ENCODE measurements around the gene AGL.
"Not testable (repeated sequence)": the region's sequence is repeated elsewhere in the genome, so short reads cannot be mapped to it uniquely, and the experiment has no call there.

Gene AGL

DNA sequence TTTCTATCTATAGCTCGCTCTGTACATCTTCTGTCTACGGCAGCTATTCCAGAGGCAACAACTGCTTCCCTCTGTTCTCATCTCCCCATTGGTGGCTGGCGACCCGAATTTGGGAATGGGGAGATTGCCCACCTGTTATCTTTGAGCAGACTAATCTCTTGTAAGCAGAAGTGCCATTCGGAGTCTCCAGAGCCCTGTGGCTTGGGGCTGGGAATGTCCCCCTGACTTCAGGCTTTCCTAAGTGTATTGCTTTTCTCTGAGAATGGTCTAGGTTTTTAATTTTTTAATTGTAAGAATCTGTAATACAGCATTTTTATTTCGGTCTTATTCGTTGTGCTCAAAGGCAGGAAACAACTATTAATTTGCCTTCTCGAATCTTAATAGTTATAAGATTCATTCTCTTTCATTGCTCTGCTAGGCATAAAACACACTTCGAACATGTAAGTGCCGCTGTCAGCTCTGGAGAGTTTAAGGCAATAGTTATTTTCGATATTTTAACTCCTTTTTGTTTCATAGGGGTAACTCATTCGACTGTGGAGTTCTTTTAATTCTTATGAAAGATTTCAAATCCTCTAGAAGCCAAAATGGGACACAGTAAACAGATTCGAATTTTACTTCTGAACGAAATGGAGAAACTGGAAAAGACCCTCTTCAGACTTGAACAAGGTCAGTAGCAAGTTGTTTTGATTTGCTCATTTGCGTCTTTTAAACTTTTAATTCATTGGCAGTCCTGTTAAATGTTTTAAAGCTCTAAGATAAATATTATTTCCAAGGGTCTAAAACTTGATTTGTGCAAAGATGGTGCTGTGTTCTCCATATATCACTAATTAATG, 514 bp downstream of the AGL start:
- FAIRE-seq, result peak; percentile 35
- DNase-seq (ENCODE audit: insufficient read length, low spot score), result no peak

DNA sequence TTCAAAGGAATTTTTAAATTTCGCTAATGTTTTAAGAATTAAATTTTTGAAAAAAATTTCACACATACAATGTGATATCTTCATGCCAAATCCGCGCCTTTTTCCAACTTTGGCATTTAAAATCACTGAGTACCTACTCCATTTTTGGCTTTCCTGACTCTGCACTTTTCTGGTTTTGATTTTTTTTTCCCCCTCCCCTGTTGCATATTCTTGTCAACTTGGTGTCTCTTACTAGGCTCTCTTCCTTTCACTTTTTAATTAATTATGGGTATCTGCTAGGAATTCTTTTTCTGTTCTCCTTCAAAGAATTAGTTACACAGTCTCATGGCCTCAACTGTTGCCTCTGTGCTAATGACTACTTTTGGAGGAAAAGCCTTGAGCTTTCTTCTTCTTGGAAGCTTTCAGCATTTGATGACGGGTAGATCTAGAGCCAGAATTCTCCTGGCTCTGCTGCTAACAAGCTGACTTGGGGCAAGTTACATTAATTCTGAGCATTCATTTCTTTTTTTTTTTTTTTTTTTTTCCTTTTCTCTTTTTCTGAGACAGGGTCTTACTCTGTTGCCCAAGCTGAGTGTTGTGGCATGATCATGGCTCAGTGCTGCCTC, 1.8 kb downstream of the AGL start:
- FAIRE-seq (no peak), DNase-seq (ENCODE audit: insufficient read length, low spot score) (no peak)

DNA sequence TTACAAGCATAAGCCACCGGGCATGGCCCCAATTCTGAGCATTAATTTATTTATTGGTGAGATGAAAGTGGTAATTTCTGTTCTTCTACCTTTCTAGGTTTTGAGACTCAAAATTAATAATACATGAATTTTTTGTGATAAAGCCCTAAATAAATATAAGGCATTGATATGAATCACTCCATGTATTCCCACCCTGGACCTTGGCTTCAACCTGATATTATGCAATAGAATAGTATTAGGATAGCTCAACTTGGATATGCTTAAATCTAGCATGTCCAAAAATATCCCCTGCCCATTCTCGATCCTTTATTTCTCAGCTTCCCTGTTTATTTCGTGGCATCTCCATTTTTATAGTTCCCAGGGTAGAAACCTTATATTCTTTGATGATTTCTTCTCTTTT, 2.5 kb downstream of the AGL start:
- no peak for FAIRE-seq

DNA sequence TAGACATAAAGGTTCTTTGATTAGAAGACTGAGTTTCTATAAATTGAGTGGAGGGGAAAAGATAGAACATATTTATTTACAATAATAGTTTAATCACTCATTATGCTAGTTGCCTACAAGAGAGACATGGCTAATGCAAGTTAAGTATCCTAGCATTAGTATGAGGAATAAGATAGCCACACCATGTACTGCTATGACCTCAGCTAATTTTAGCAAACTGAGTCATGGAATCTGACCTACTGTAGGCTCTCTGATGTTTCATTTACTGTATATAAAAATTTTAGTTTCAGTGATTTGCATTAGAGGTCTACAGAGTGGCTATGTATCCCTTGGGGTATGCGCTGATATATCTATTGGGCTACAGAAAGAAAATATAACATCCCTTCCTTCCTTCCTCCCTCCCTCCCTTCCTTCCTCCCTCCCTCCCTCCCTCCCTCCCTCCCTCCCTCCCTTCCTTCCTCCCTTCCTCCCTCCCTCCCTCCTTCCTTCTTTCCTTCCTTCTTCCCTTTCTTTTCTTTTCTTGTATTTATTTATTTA, 5.8 kb downstream of the AGL start:
- DNase-seq (ENCODE audit: insufficient read length, low spot score) (no peak), FAIRE-seq (no peak)

More for the DNA sequence above, 2.5 kb downstream of the AGL start:
- no peak for DNase-seq (ENCODE audit: insufficient read length, low spot score)

DNA sequence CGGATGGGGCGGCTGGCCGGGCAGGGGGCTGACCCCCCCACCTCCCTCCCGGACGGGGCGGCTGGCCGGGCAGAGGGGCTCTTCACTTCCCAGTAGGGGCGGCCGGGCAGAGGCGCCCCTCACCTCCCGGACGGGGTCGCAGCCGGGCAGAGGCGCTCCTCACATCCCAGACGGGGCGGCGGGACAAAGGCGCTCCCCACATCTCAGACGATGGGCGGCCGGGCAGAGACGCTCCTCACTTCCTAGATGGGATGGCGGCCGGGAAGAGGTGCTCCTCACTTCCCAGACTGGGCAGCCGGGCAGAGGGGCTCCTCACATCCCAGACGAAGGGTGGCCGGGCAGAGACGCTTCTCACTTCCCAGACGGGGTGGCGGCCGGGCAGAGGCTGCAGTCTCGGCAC, 6.9 kb downstream of the AGL start:
- not testable (repeated sequence) for DNase-seq (ENCODE audit: insufficient read length, low spot score); FAIRE-seq

DNA sequence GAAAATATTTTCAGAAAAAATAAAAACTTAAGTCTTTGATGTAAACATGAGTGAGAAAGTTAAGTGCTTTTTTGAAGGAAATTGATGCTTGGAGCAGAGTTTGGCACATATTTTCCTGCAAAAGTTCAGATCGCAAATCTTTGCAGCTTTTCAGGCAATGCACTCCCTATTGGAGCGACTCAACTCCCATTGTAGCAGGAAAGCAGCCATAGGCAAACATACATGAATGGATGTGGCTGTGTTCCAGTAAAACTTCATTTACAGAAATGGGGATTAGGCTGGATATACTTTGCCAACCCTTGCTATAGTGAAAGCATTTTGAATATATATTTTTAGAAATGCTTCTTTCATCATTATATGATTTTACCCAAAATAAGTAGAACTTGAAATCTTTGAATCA, 8.1 kb downstream of the AGL start:
- DNase-seq (ENCODE audit: insufficient read length, low spot score) (no peak), FAIRE-seq (no peak)

DNA sequence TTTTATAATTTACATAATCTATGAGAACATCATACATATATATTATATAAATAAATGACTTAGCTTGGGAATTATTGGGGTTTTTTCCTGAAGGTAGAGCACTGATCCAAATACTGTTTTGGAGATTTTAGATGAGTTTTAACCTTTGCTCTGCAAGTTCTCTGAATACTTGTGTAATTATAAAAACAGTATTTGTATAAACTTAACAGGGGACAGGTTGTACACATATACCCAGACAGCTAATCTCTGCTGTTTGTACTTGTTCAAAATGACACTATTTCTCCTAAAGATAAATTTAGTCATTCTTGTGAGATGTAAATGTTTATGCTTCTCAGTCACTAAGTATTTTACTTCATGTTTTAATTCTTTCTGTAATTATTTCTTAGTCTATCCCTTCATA, 8.7 kb downstream of the AGL start:
- FAIRE-seq, result no peak
- DNase-seq (ENCODE audit: insufficient read length, low spot score), result no peak

DNA sequence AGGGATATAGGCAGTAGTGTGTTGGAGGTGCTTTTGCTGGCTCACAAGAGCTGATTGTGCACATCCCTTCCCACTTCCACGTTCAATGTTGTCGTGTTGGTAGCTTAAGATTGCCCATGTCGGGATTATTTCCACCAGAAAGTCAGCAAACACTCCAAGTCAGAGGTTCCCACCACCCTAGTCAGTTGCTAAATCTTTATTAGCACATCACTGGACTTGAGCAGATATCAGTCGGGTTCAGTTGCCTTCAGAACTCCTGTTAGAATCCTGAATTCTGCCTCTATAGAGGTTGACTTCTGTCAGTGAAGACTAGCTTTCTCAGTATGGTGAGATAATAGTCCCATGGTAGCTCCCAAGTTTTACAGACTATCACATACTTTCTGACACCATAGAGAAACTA, 10.5 kb downstream of the AGL start:
- no peak for DNase-seq (ENCODE audit: insufficient read length, low spot score)

DNA sequence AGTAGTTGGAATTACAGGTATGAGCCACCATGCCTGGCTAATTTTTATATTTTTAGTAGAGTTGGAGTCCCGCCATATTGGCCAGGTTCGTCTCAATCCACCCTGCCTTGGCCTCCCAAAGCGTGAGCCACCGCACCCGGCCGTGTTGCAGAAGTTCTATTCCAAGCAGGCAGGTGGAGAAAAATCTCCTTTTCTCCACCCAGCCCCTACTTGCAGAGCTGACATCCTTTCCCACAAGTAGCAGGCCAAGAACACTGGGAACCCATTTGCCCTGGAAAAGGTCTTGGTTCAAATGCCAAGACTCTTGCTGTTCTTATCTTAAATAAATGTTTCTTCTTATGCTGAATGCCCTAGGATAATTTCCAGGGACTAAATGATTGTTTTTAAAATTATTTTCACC, 17.5 kb downstream of the AGL start:
- DNase-seq (ENCODE audit: insufficient read length, low spot score) (no peak), FAIRE-seq (no peak)

More for the DNA sequence above, 10.5 kb downstream of the AGL start:
- FAIRE-seq, result no peak

DNA sequence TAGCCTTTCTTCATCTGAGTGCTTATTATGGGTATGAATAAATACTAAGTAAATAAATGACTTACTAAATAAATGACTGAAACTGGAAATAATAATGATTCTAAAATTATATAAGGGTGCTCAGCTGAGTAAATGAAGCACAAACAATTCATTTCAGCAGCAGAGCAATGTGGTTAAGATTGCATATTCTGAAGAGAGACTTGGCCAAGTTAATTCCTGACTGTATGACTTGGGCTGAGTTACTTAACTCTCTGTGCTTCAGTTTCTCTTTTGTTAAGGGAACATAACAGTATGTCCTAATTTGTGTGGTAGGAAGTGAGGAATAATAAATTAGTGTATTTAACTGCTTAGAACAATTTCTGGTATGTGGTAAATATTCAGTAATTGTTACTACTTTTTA, 19.1 kb downstream of the AGL start:
- no peak for FAIRE-seq
- DNase-seq (ENCODE audit: insufficient read length, low spot score), result no peak

DNA sequence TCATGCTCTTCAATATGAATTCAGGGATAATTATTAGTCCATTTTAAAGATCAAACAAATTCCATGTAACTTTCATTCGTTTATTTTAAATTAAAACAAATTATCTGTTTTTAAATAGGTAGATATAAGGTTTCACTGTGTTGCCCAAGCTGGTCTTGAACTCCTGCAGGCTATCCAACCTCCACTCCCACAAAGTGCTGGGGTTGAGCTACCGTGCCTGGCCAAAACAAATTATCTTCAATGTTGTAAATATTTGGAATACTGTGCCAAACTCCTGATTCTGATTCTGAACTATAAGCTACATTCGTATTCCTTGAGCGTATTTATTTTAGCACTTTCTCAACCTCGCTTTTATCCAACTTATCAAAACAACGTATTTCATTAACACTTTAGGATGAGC, 19.6 kb downstream of the AGL start:
- DNase-seq (ENCODE audit: insufficient read length, low spot score) (no peak), FAIRE-seq (no peak)

DNA sequence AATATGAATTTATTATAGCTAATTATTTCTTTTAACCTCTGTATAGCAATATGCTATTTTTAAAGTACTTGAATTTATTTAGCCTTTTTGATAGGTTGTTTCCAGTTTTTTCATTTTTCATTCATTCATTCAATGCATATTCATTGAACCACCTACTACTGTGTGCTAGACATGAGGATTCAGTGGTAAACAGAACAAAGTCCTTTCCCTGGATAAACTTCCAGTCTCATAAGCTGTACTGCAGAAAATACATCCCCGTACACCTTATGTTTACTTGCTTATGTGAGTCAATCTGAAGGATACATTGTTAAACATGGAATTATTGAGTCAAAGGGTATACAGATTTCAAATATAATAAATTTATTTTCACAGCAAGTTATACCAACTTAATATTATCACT, 21.9 kb downstream of the AGL start:
- no peak for FAIRE-seq

DNA sequence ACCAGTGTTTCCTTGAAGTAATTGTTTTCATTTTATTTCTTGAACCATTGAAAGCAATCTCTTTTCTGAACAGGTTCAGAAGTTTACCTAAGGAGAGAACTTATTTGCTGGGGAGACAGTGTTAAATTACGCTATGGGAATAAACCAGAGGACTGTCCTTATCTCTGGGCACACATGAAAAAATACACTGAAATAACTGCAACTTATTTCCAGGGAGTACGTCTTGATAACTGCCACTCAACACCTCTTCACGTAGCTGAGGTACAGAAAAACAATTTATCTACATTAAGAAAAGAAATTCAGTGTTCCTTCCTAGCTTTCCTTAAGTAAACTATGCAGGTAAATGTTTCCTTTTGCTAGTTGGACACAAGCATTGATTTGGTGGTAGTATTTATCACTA, 27.4 kb downstream of the AGL start:
- FAIRE-seq (no peak), DNase-seq (ENCODE audit: insufficient read length, low spot score) (no peak)

More for the DNA sequence above, 21.9 kb downstream of the AGL start:
- DNase-seq (ENCODE audit: insufficient read length, low spot score), result no peak

DNA sequence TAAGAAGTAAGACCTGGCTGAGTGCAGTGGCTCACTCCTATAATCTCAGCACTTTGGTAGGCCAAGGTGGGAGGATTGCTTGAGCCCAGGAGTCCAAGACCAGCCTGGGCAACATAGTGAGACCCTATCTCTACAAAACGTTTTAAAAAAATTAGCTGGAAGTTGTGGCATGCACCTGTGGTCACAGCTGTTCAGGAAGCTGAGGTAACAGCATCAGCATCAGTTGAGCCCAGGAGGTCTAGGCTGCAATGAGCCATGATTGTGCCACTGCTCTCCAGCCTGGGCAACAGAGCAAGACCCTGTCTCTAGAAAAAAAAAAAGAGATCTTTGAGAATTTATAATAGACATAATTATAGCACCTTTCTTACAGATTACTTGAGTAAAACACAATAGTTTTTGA, 36.0 kb downstream of the AGL start:
- FAIRE-seq (no peak), DNase-seq (ENCODE audit: insufficient read length, low spot score) (no peak)

DNA sequence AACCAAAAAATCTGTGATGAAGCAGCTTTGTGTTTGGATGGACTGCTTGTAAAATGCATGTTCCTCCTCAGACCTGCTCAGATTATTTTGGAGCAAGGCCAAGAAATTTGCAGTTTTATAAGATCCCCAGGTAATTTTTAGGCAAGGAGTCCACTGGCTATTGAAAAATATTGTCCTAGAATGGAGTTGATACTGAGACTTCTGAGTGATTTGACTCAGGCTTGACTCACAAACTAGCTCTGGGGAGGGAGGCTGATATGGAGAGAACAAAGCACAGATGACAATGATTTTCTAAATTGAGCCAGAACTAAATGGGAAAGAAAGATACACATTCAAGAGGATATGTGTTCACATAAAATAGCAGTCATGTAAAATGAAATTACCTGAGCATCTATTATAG, 36.7 kb downstream of the AGL start:
- no peak for DNase-seq (ENCODE audit: insufficient read length, low spot score)
- no peak for FAIRE-seq

DNA sequence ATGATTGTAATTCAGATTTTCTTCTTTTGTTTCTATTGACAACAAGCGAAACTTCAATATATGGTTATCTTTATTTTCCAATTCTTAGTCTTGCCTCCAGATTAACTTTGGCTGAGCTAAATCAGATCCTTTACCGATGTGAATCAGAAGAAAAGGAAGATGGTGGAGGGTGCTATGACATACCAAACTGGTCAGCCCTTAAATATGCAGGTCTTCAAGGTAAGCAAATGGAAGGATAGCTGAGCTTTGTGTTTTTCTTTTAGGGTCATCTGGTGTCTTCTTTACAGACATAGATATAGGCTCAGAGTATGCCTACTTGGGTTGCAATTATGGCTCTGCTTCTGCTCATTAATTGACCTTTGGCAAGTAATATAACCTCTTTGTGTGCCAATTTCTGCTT, 37.7 kb downstream of the AGL start:
- no peak for FAIRE-seq
- DNase-seq (ENCODE audit: insufficient read length, low spot score), result no peak

DNA sequence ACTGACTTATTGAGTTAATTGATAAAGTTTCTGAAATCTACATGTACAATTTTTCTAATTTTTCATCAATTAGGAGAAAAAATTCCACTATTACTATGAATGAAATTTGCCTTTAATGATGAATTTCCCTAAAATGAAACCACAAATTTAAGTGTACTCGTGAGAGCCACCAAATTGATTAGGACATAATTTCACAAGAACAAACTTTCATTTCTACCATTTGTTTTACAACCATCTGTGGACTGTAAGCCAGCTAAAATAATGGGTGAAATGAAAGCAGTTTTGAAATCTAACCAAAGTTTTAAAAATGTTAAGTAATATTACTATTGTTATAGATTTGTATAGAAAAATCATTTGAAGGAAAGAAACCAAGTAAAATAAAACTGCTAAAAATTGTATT, 41.8 kb downstream of the AGL start:
- DNase-seq (ENCODE audit: insufficient read length, low spot score) (no peak), FAIRE-seq (no peak)

DNA sequence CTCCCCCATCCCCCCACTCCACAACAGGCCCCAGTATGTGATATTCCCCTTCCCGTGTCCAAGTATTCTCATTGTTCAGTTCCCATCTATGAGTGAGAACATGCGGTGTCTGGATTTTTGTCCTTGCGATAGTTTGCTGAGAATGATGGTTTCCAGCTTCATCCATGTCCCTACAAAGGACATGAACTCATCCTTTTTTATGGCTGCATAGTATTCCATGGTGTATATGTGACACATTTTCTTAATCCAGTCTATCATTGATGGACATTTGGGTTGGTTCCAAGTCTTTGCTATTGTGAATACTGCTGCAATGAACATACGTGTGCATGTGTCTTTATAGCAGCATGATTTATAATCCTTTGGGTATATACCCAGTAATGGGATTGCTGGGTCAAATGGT, 53.1 kb downstream of the AGL start:
- DNase-seq (ENCODE audit: insufficient read length, low spot score); FAIRE-seq: not testable (repeated sequence)

DNA sequence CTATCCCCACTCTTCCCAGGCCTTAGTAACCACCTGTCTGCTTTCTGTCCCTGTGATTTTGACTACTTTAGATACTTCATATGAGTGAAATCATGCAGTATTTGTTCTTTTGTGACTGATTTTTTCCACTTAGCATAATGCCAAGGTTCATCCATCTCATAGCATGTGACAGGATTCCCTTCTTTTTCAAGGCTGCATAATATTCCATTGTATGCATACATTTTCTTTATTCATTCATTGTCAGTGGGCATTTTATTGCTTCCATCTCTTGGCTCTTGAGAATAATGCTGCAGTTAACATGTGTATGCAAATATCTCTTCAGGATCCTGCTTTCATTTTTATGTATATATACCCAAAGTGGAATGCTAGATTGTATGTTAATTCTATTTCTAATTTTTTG, 56.4 kb downstream of the AGL start:
- DNase-seq (ENCODE audit: insufficient read length, low spot score) (no peak), FAIRE-seq (peak; percentile 23)

DNA sequence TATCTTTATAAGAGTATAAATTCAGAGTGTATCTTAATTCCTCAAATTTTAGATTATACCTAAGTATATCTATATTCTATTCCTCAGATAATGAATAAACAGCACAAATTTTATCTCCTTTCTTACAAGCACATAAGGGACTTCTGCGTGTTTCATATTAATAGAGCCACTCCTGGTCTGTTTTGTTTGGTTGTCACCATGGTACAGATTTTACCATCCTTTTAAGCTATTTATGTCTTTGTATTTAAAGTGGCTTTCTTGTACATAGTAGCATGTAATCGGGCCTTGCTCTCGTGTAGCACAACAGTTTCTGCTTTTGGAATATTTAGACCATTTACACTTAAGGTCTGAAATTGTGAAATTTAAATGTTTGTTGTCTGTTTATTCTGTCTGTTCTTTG, 67.1 kb downstream of the AGL start:
- DNase-seq (ENCODE audit: insufficient read length, low spot score) (no peak), FAIRE-seq (no peak)

DNA sequence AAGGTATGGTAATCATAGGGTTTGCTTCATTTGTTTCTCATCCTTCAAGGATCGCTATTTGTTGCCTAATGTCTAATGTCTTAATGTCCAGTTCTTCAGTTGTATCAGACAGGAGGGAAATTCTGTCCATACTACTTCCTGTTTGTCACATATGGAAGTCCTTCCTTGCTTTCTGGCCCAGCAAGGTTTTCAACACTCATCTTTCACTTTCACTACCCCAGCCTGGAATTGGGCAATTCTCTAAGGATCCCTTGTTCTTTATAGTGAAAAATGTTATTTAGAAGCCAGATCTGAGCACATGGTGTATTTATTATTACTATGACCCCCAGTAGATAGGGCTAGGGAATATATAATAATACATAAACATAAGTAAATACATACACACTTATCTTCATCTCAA, 69.1 kb downstream of the AGL start:
- DNase-seq (ENCODE audit: insufficient read length, low spot score), result no peak
- no peak for FAIRE-seq

DNA sequence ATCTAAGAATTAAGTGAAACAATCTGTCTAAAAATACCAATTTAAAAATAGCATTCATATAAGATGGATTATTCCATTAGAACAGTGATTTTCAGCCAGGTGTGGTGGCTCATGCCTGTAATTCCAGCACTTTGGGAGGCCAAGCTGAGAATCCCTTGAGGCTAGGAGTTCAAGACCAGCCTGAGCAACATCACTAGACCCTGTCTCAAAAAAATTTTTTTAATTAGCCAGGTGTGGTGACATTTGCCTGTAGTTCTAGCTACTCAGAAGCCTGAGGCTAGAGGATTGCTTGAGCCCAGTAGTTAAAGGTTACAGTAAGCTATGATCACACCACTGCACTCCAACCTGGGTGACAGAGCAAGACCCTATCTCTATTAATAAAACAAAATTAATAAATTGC, 84.6 kb downstream of the AGL start:
- FAIRE-seq, result no peak
- DNase-seq (ENCODE audit: insufficient read length, low spot score), result no peak
